A549 treated with AZD2906 at 1 μM for 4 hours (cell line): ENCODE measurements around the gene C11orf98. TPM values are rescaled to one million over a fixed set of nuclear protein-coding genes. Genes with fewer than 3 reads are reported as not detected.

Experiments used
- total RNA-seq: library from RNA; stranded (reverse); fragments of 200-300 nt; extraction: Qiagen RNA extraction; gene quantifications from 5 replicates; pipeline ENCODE4 v1.2.3, GENCODE V29; 2022

C11orf98 gene
- total RNA-seq = 118 to 140 TPM (median 121 TPM) in 5 replicates

DNA sequence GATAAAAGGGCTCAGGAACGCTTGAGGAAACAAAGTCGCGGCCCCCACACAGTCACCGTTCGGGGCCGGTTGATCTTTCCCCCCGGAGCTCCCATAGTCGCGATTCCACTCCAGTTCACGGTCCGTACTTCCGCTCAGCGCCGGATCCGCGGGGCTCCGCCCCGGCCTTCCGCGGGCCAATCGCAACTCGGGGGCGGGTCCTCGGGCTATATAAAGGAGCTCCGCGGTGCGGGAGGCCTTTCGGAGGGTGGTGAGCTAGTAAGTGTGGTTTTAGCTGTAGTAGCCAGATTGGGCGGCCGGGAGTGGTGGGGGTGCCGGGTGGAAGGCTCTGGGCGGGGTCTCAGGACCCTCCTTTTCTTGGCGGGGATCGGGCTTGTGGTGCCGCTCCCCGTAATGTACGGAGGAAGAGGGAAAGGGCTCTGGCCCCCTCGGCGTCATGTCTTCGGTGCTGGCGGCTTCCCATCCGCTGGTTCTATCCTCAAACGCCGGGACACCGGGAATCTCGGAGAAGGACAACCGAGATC is at the start of gene C11orf98, which contains the start of gene CSKMT:
TSS of gene C11orf98 (minus strand) at position 136 of the 524 bp plus-strand sequence. CDS start at position 95, 41 bp downstream.
TSS of gene CSKMT (plus strand) at position 238 of the 524 bp plus-strand sequence. CDS start 568 bp downstream, outside the sequence.

DNA sequence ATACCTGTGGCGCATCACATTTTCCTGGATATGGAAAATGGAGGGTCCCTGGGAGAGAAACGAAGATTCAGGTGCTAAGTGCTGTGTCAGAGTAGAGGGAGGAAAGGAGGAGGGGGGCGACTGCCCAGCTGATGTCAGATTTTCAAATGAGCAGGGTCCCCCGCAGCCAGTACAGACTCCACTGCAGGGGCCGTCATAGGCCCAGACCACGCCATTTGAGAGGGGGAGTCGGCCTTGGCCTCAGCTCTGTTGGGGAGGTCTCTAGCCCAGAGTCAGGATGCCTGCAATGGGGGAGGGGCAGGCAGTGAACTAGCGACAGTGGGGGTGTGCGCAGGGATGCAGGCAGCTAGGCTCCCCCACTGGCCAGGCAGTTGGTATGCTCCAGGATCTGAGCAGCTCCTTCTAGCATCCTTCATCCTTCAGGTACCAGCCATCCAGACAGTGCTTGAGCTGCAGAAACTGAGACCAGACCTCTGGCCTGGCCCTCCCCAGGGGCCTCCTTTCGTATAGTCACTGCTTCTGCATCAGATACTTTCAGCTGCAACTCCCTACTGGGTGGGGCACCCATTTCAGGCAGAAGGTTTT is 42.4 kb upstream of the C11orf98 start, which contains the start of the genes BSCL2 and GNG3:
TSS of gene BSCL2 (minus strand) at position 148 of the 585 bp plus-strand sequence. CDS start 229 bp downstream, outside the sequence.
TSS of gene GNG3 (plus strand) at position 400 of the 585 bp plus-strand sequence. CDS start 620 bp downstream, outside the sequence.

DNA sequence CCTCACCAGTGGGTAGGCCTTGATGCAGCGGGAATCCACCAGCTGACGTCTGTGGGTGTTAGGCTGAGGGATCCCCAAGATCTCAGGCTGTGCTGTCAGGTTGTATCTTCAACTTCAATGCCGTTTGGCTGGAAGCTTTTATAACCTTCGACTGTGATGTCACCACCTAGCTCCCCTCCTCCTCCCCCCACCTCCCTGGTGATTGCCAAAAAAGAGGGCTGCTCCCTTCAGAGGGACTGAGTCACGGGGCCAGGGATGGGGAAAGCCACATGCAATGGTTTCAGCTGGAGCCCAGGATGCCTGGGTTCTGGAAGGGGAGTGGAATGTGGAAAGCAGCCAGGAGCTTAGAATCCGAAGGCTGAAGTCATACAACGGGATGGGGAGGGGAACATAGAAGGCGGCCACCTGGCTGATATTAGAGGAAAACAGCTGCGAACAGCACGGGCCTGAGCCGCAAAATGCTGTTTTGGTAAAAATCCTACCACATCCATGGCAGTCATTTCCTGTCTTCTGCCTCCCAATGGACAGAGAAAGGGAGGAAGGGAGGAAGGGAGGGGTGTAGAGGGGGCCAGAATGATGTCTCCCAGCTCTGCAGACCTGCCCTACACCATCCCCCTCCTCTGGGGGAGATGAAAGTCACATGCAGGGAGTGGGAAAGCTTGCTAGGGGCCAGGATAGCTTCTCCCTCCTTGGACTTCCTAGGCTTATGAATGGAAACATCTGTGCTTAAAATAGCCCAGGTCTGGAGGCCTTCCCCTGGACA is 24.6 kb upstream of the C11orf98 start, which contains the start of gene LRRN4CL:
TSS of gene LRRN4CL (minus strand) at position 110 of the 763 bp plus-strand sequence. CDS start 1,022 bp downstream, outside the sequence.

DNA sequence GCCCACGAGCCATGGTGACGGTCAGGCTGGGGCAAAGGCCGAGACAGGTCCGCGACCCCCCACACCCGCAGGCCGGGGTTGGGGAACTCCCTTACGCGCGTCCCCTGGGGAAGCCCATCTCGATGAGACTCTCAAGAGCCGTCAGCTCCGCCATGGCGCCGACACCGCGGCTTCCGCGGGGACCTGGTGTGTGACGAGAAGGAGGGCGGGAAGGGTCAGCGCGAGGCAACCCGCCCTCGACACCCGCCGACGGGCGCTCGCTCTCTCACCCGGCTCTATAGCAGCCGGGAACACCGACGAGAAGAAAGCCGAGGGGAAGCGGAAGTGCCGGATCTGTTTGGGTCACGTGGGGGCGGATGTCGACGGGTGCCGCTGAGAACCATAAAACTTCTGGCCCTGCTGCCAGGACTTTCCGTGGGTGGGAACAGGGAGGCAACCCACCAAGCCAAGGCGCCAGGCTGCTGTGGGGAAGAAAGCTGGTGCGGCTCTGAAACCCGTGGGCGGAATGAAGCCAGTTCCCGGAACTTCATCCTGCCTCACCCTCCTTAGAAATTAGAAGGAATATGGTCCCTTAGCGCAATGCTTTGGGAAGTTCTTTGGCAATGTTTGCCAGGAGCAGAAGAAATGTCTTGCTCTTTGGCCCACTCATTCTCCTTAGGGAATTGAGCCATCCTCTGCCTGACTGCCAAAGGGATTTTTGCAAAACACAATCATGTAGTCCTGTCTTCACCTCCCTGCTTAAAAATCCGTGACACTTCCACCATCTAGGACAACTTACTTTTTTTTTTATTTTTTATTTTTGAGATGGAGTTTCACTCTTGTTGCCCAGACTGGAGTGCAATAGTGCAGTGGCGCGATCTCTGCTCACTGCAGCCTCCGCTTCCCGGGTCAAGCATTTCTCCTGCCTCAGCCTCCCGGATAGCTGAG is 14.0 kb upstream of the C11orf98 start, which contains the start of gene UBXN1:
TSS of gene UBXN1 (minus strand) at position 304 of the 927 bp plus-strand sequence. CDS start at position 154, 150 bp downstream.

GRCh38 chr11:62671608-62672389 is 6.8 kb upstream of the C11orf98 start, which contains the start of the genes LBHD1 and UQCC3:
TSS of gene LBHD1 (minus strand) at chr11:62672267. CDS start at chr11:62670031, 2,236 bp downstream.
TSS of gene UQCC3 (plus strand) at chr11:62671673. CDS start at chr11:62671746, 73 bp downstream.

DNA sequence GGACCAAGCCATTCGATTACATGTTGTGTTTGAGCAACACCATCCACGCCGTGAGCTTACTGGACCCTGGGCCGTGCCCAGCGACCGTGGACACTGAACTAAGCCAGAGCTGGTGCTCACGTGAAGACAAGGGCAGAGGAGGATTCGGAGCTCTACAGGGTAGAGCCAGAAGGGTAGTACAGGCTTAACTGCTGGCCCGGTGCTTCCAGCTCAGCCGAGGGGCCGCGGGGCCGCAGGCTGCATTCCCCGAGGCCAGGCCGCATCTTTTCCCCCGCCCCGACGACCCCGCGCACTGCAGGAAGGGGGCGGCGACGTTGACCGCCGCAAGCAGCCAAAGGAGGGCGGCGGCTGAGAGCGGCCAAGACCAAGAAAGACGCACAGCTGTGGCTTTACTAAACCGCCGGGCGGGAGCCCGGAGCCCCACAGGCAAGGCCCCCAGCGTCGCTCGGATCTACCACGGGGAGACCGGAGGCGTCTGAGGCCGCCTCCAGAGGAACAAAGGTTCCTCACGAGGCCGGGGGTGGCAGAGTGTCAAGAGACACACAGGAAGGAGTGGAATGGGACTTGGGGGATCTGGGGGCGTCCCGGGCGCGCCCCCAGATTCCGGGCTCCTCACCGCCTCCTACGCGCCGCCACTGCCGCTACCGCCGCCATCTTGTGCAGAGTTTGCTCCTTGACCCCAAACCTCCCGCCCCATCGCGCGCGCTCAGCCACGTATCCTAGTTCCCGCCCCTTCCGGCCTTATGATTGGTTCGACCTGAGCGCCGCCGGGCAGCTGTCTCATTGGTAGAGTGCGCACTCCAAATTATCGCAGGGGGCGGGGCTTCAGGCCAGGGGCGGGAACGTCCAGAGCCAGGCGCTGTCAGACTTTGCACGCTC is 18.8 kb downstream of the C11orf98 start, which contains the start of gene GANAB:
TSS of gene GANAB (minus strand) at position 668 of the 879 bp plus-strand sequence. CDS start at position 654, 14 bp downstream.

DNA sequence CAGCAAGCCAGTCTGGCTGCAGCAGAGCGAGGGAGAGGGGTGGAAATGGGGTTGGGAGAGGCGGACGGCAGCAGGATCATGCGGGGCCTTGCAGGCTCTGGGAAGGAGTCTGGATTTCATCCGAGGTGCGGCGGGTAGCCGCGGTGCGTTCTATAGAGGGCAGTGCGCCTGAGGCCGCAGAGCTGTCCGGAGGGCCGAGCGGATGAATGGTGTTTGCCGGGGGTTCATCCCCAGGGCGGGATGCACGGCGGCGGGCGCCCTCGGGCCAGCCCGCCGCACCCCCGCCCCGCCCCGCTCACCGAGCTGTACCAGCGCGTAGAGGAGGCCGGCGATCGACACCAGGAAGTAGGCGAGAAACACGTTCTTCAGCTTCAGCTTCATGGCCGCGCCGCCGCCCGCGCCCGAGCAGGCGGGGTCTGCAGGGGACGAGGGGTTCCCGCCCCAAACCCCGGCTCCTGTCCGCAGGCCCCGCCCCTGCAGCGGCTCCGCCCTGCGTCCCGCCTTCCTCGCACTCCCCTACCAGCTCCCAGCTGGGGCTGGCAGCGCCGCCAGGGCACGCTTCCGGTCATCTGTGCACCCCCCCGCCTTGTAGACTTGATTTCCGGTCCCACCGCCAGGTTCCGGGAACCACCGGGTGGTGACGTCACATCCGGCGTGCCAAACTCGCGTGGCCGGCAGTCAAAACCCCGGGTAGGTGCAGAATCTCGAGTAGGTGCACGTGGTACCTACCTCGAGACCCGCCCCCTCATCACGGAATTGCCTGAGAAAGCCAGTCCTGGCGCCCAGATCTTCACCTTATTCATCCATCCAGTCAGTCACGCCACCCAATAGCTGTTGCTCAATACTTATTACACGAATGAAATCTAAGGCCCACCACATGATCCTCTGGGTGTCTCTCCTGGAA is 43.2 kb downstream of the C11orf98 start, which contains the start of gene B3GAT3:
TSS of gene B3GAT3 (minus strand) at position 420 of the 904 bp plus-strand sequence. CDS start at position 381, 39 bp downstream.

Other genes starting within 250 kb of the C11orf98 start
- 0.23 to 0.69 TPM (median 0.37 TPM) in 3 of 5 replicates, not detected in the others for gene SCGB1A1, start 246.2 kb downstream of the C11orf98 start, total RNA-seq
- 339 to 412 TPM (median 379 TPM) in 5 replicates for gene AHNAK, start 118.4 kb downstream of the C11orf98 start, total RNA-seq
- 1,893 to 2,060 TPM (median 2,008 TPM) in 5 replicates for gene EEF1G, start 91.3 kb downstream of the C11orf98 start, total RNA-seq
- gene TUT1, start 73.7 kb downstream of the C11orf98 start, total RNA-seq = 12.8 to 17.8 TPM (median 17.0 TPM) in 5 replicates
- 82.2 to 92.9 TPM (median 85.9 TPM) in 5 replicates for gene MTA2, start 63.3 kb downstream of the C11orf98 start, total RNA-seq
- 19.9 to 26.0 TPM (median 22.0 TPM) in 5 replicates for gene EML3, start 52.4 kb downstream of the C11orf98 start, total RNA-seq
- gene ROM1, start 52.0 kb downstream of the C11orf98 start, total RNA-seq = 3.6 to 4.3 TPM (median 4.0 TPM) in 5 replicates
- gene B3GAT3, start 43.2 kb downstream of the C11orf98 start, total RNA-seq = 44.5 to 55.6 TPM (median 54.8 TPM) in 5 replicates
- gene GANAB, start 18.6 kb downstream of the C11orf98 start, total RNA-seq = 248 to 270 TPM (median 260 TPM) in 5 replicates
- gene INTS5, start 11.9 kb downstream of the C11orf98 start, total RNA-seq = 19.1 to 23.0 TPM (median 22.6 TPM) in 5 replicates
- gene CSKMT, start 102 bp upstream of the C11orf98 start, total RNA-seq = 6.9 to 15.1 TPM (median 13.5 TPM) in 5 replicates
- gene UQCC3, start 6.5 kb upstream of the C11orf98 start, total RNA-seq = 23.4 to 38.0 TPM (median 35.7 TPM) in 5 replicates
- gene LBHD1, start 7.1 kb upstream of the C11orf98 start, total RNA-seq = 4.0 to 5.1 TPM (median 4.8 TPM) in 5 replicates
- gene UBXN1, start 13.9 kb upstream of the C11orf98 start, total RNA-seq = 113 to 126 TPM (median 120 TPM) in 5 replicates
- 0.07 to 0.10 TPM (median 0.08 TPM) in 3 of 5 replicates, not detected in the others for gene LRRN4CL, start 24.3 kb upstream of the C11orf98 start, total RNA-seq
- 53.3 to 85.7 TPM (median 68.0 TPM) in 5 replicates for gene BSCL2, start 42.2 kb upstream of the C11orf98 start, total RNA-seq
- not detected in 5 replicates for gene GNG3, start 42.5 kb upstream of the C11orf98 start, total RNA-seq
- gene HNRNPUL2, start 62.2 kb upstream of the C11orf98 start, total RNA-seq = 38.1 to 42.3 TPM (median 39.3 TPM) in 5 replicates
- 28.8 to 30.0 TPM (median 29.4 TPM) in 5 replicates for gene TTC9C, start 63.3 kb upstream of the C11orf98 start, total RNA-seq
- gene ZBTB3, start 89.0 kb upstream of the C11orf98 start, total RNA-seq = 1.3 to 1.8 TPM (median 1.5 TPM) in 5 replicates
- gene POLR2G, start 96.4 kb upstream of the C11orf98 start, total RNA-seq = 161 to 178 TPM (median 174 TPM) in 5 replicates
- 12.2 to 15.7 TPM (median 14.0 TPM) in 5 replicates for gene TAF6L, start 106.2 kb upstream of the C11orf98 start, total RNA-seq
- 68.8 to 94.9 TPM (median 86.7 TPM) in 5 replicates for gene TMEM179B, start 122.2 kb upstream of the C11orf98 start, total RNA-seq
- gene TMEM223, start 126.8 kb upstream of the C11orf98 start, total RNA-seq = 19.7 to 28.7 TPM (median 27.7 TPM) in 5 replicates
- gene NXF1, start 140.2 kb upstream of the C11orf98 start, total RNA-seq = 38.7 to 55.4 TPM (median 50.7 TPM) in 5 replicates
- gene STX5, start 166.8 kb upstream of the C11orf98 start, total RNA-seq = 19.5 to 24.9 TPM (median 23.9 TPM) in 5 replicates
- not detected in 5 replicates for gene TEX54, start 167.6 kb upstream of the C11orf98 start, total RNA-seq
- 74.3 to 82.0 TPM (median 79.5 TPM) in 5 replicates for gene WDR74, start 174.4 kb upstream of the C11orf98 start, total RNA-seq
- gene SLC3A2, start 215.7 kb upstream of the C11orf98 start, total RNA-seq = 893 to 1,052 TPM (median 950 TPM) in 5 replicates